ES-I3 (cell line): ENCODE results near the gene TCTN2.

ENCODE experiments used
- H3K36me3 ChIP-seq: 2 replicates; pipeline ENCODE4 v1.6.1; 2013; ENCODE audit warnings: mild to moderate bottlenecking, low read length, control low read depth, moderate library complexity; ENCODE audit not compliant: insufficient read depth
- H3K4me1 ChIP-seq: 2 replicates; pipeline ENCODE4 v1.6.1; 2013; ENCODE audit warnings: mild to moderate bottlenecking, control low read depth, low read length; ENCODE audit not compliant: insufficient read depth
- H3K9ac ChIP-seq: 2 replicates; pipeline ENCODE4 v1.6.1; 2013; ENCODE audit warnings: low read depth, mild to moderate bottlenecking, low read length, moderate library complexity
- H3K9me3 ChIP-seq: 2 replicates; pipeline ENCODE4 v1.6.1; 2013; ENCODE audit warnings: mild to moderate bottlenecking, low read length, moderate library complexity; ENCODE audit not compliant: control insufficient read depth, insufficient read depth

The TCTN2 gene

GRCh38 chr12:123741937-123742572 is 71.1 kb downstream of the TCTN2 start:
- Histone ChIP-seq H3K4me1 (no peaks in the 10 kb centered on the region), H3K9me3 (no peaks in the 10 kb centered on the region), H3K36me3 (peaks cover 9% of the 10 kb centered on the region; the same call in 1 of the 2 replicates), H3K9ac (no peak overlapping the region)

- Histone ChIP-seq H3K36me3 (peaks cover 6% of the 10 kb centered on the region; the same call in 1 of the 2 replicates), H3K9me3 (no peaks in the 10 kb centered on the region), H3K9ac (no peak overlapping the region), H3K4me1 (no peaks in the 10 kb centered on the region)
These were observed 72.1 kb downstream of the TCTN2 start for GRCh38 chr12:123743002-123743401.

- no peak overlapping the region for H3K9ac ChIP-seq
- H3K4me1 ChIP-seq = no peaks in the 10 kb centered on the region
- peaks cover 9% of the 10 kb centered on the region; the same call in 1 of the 2 replicates for H3K36me3 ChIP-seq
- H3K9me3 ChIP-seq = no peaks in the 10 kb centered on the region
These were observed 73.9 kb downstream of the TCTN2 start for GRCh38 chr12:123744836-123745235.

- Histone ChIP-seq H3K36me3 (peaks cover 9% of the 10 kb centered on the region; the same call in 1 of the 2 replicates), H3K9me3 (no peaks in the 10 kb centered on the region), H3K4me1 (no peaks in the 10 kb centered on the region), H3K9ac (no peak overlapping the region)
These were observed 76.4 kb downstream of the TCTN2 start for GRCh38 chr12:123747309-123747708.

- peaks cover 9% of the 10 kb centered on the region; the same call in 1 of the 2 replicates for H3K36me3 ChIP-seq
- H3K4me1 ChIP-seq = no peaks in the 10 kb centered on the region
- no peaks in the 10 kb centered on the region for H3K9me3 ChIP-seq
- H3K9ac ChIP-seq = no peak overlapping the region
These were observed 77.2 kb downstream of the TCTN2 start for GRCh38 chr12:123748161-123748560.

GRCh38 chr12:123748661-123749060 is 77.7 kb downstream of the TCTN2 start:
- Histone ChIP-seq H3K9me3 (no peaks in the 10 kb centered on the region), H3K36me3 (peaks cover 13% of the 10 kb centered on the region; the same call in 1 of the 2 replicates), H3K4me1 (no peaks in the 10 kb centered on the region), H3K9ac (no peak overlapping the region)

GRCh38 chr12:123749355-123749754 is 78.4 kb downstream of the TCTN2 start:
- no peaks in the 10 kb centered on the region for H3K9me3 ChIP-seq
- H3K36me3 ChIP-seq = peaks cover 15% of the 10 kb centered on the region; the same call in 1 of the 2 replicates
- no peaks in the 10 kb centered on the region for H3K4me1 ChIP-seq
- no peak overlapping the region for H3K9ac ChIP-seq

GRCh38 chr12:123750159-123750656 is 79.3 kb downstream of the TCTN2 start:
- H3K36me3 ChIP-seq = peaks cover 16% of the 10 kb centered on the region; the same call in 1 of the 2 replicates

GRCh38 chr12:123752046-123752445 is 81.1 kb downstream of the TCTN2 start:
- no peaks in the 10 kb centered on the region for H3K9me3 ChIP-seq
- H3K9ac ChIP-seq = no peak overlapping the region
- H3K36me3 ChIP-seq = peaks cover 16% of the 10 kb centered on the region; the same call in 1 of the 2 replicates
- H3K4me1 ChIP-seq = no peaks in the 10 kb centered on the region

More at GRCh38 chr12:123750159-123750656, 79.3 kb downstream of the TCTN2 start:
- H3K9ac ChIP-seq = no peak overlapping the region
- H3K9me3 ChIP-seq = no peaks in the 10 kb centered on the region
- H3K4me1 ChIP-seq = no peaks in the 10 kb centered on the region

GRCh38 chr12:123754041-123754772 is 83.3 kb downstream of the TCTN2 start:
- Histone ChIP-seq H3K4me1 (no peaks in the 10 kb centered on the region), H3K36me3 (peaks cover 15% of the 10 kb centered on the region; the same call in 1 of the 2 replicates), H3K9me3 (no peaks in the 10 kb centered on the region), H3K9ac (no peak overlapping the region)

- peaks cover 10% of the 10 kb centered on the region; the same call in 1 of the 2 replicates for H3K36me3 ChIP-seq
- no peaks in the 10 kb centered on the region; the same call in 1 of the 2 replicates for H3K4me1 ChIP-seq
- no peak overlapping the region for H3K9ac ChIP-seq
- H3K9me3 ChIP-seq = no peaks in the 10 kb centered on the region
These were observed 86.6 kb downstream of the TCTN2 start for GRCh38 chr12:123757561-123757960.
